Measurements from ENCODE around the gene EXOC6B.

- TF ChIP-seq, protein P1, sequence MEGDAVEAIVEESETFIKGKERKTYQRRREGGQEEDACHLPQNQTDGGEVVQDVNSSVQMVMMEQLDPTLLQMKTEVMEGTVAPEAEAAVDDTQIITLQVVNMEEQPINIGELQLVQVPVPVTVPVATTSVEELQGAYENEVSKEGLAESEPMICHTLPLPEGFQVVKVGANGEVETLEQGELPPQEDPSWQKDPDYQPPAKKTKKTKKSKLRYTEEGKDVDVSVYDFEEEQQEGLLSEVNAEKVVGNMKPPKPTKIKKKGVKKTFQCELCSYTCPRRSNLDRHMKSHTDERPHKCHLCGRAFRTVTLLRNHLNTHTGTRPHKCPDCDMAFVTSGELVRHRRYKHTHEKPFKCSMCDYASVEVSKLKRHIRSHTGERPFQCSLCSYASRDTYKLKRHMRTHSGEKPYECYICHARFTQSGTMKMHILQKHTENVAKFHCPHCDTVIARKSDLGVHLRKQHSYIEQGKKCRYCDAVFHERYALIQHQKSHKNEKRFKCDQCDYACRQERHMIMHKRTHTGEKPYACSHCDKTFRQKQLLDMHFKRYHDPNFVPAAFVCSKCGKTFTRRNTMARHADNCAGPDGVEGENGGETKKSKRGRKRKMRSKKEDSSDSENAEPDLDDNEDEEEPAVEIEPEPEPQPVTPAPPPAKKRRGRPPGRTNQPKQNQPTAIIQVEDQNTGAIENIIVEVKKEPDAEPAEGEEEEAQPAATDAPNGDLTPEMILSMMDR (IDR thresholded peaks at IDR 0.05; ENCODE audit: low read depth, low read length) = no peak
- TF ChIP-seq EZH2phosphoT487 (IDR thresholded peaks at IDR 0.05; ENCODE audit: low read depth) = no peak
These were observed 437.6 kb downstream of the EXOC6B start for GRCh38 chr2:72388263-72388662.
